HepG2 (cell line): Measurements from ENCODE around the gene EFNA3. TPM values are rescaled to one million over a fixed set of nuclear protein-coding genes. Genes with fewer than 3 reads are reported as not detected.
A peak's percentile ranks its signal among the peaks of the same experiment; 100 is the strongest.

Experiments used
- ATF7-NPFF ChIP-seq: sonication (generic); formaldehyde crosslinking; IDR thresholded peaks from 2 replicates; pipeline ENCODE4 v1.8.1; 2023; ENCODE audit warnings: mild to moderate bottlenecking, low read depth, missing genetic modification reagents, moderate library complexity
- BATF2 ChIP-seq: sonication (generic); formaldehyde crosslinking; IDR thresholded peaks from 2 replicates; pipeline ENCODE4 v1.8.0; 2022; ENCODE audit warnings: mild to moderate bottlenecking, missing genetic modification reagents, moderate library complexity
- BRD4 ChIP-seq: sonication (generic); formaldehyde crosslinking; IDR thresholded peaks from 2 replicates; pipeline ENCODE4 v1.4.0; 2020; ENCODE audit warnings: missing genetic modification reagents
- ELK4 ChIP-seq: sonication (generic); formaldehyde crosslinking; IDR thresholded peaks from 2 replicates; pipeline ENCODE4 v1.9.0; 2021; ENCODE audit warnings: missing genetic modification reagents, borderline replicate concordance
- KLF13 ChIP-seq: sonication (generic); formaldehyde crosslinking; IDR thresholded peaks from 2 replicates; pipeline ENCODE4 v1.4.0; 2020; ENCODE audit warnings: mild to moderate bottlenecking, missing genetic modification reagents
- MTA1 ChIP-seq: sonication (generic); formaldehyde crosslinking; IDR thresholded peaks from 2 replicates; pipeline ENCODE4 v1.4.0; 2020; ENCODE audit warnings: missing genetic modification reagents, mild to moderate bottlenecking, borderline replicate concordance
- MXD1 ChIP-seq: sonication (generic); formaldehyde crosslinking; IDR thresholded peaks from 2 replicates; pipeline ENCODE4 v1.4.0; 2020; ENCODE audit warnings: mild to moderate bottlenecking, missing genetic modification reagents
- NPAS2 ChIP-seq: sonication (generic); formaldehyde crosslinking; IDR thresholded peaks from 2 replicates; pipeline ENCODE4 v1.8.0; 2022; ENCODE audit warnings: mild to moderate bottlenecking, missing genetic modification reagents, borderline replicate concordance
- RAD51 ChIP-seq: fragments of 450-650 bp; IDR thresholded peaks from 2 replicates; pipeline ENCODE4 v1.6.1; 2016; ENCODE audit warnings: borderline replicate concordance
- RBAK ChIP-seq: sonication (generic); formaldehyde crosslinking; IDR thresholded peaks from 2 replicates; pipeline ENCODE4 v1.5.1; 2020; ENCODE audit warnings: mild to moderate bottlenecking, missing genetic modification reagents
- REPIN1 ChIP-seq: sonication (generic); formaldehyde crosslinking; IDR thresholded peaks from 2 replicates; pipeline ENCODE4 v1.8.0; 2022; ENCODE audit warnings: missing genetic modification reagents, low read depth, mild to moderate bottlenecking, borderline replicate concordance
- RFX1 ChIP-seq: fragments of 450-650 bp; IDR thresholded peaks from 2 replicates; pipeline ENCODE4 v1.6.1; 2017
- TBX2 ChIP-seq: sonication (generic); formaldehyde crosslinking; IDR thresholded peaks from 2 replicates; pipeline ENCODE4 v1.5.0; 2020; ENCODE audit warnings: missing genetic modification reagents, mild to moderate bottlenecking, borderline replicate concordance
- THRA ChIP-seq: sonication (generic); formaldehyde crosslinking; IDR thresholded peaks from 2 replicates; pipeline ENCODE4 v1.4.0; 2020; ENCODE audit warnings: missing genetic modification reagents, borderline replicate concordance
- YEATS4 ChIP-seq: sonication (generic); formaldehyde crosslinking; IDR thresholded peaks from 2 replicates; pipeline ENCODE4 v1.4.0; 2020; ENCODE audit warnings: missing genetic modification reagents, borderline replicate concordance
- ZNF513 ChIP-seq: sonication (generic); formaldehyde crosslinking; conservative IDR thresholded peaks from 2 replicates; pipeline ENCODE4 v1.5.0; 2020; ENCODE audit warnings: missing genetic modification reagents
- ZNF546 ChIP-seq: sonication (generic); formaldehyde crosslinking; conservative IDR thresholded peaks from 2 replicates; pipeline ENCODE4 v1.8.1; 2023; ENCODE audit warnings: mild to moderate bottlenecking, missing genetic modification reagents
- ZNF557 ChIP-seq: sonication (generic); formaldehyde crosslinking; IDR thresholded peaks from 2 replicates; pipeline ENCODE4 v1.4.0; 2020; ENCODE audit warnings: missing genetic modification reagents
- ZNF619 ChIP-seq: sonication (generic); formaldehyde crosslinking; IDR thresholded peaks from 2 replicates; pipeline ENCODE4 v1.4.0; 2020; ENCODE audit warnings: mild to moderate bottlenecking, missing genetic modification reagents
- ZNF709 ChIP-seq: sonication (generic); formaldehyde crosslinking; IDR thresholded peaks from 2 replicates; pipeline ENCODE4 v1.5.0; 2020; ENCODE audit warnings: mild to moderate bottlenecking, missing genetic modification reagents
- polyA plus RNA-seq, 8 experiments: library from polyadenylated mRNA; depleted of rRNA in 3 of 8; stranded (reverse) in 7 of 8; unstranded in 1 of 8; fragments of >200 nt; fragmentation: Illumina TruSeq in 4 of 8; extraction: Trizol in 4 of 8; gene quantifications; 2 replicates each; pipeline versions ENCODE4 v1.2.1 to v1.2.3, GENCODE V29; 2011 to 2016; ENCODE audit warnings: low read depth in 4 of 8, missing spikeins in 1 of 8, mixed read lengths in 1 of 8; ENCODE audit not compliant: insufficient read depth in 1 of 8
- total RNA-seq, 5 experiments: library from RNA; depleted of rRNA; stranded (reverse); fragments of >200 nt; fragmentation: Illumina TruSeq; extraction: Trizol; gene quantifications; 2 replicates each; pipeline ENCODE4 v1.2.3, GENCODE V29; 2016; ENCODE audit warnings: low read depth in 1 of 5
- TF ChIP-seq, protein P1 (sequence below): IDR thresholded peaks from 2 replicates; pipeline ENCODE4 v1.6.1; 2016; ENCODE audit warnings: missing genetic modification reagents, missing compliant biosample characterization
- TF ChIP-seq, protein P2 (sequence below): sonication (generic); formaldehyde crosslinking; IDR thresholded peaks from 2 replicates; pipeline ENCODE4 v1.4.0; 2020; ENCODE audit warnings: mild to moderate bottlenecking, missing genetic modification reagents
- TF ChIP-seq, protein P3 (sequence below): sonication (generic); formaldehyde crosslinking; IDR thresholded peaks from 2 replicates; pipeline ENCODE4 v1.5.0; 2020; ENCODE audit warnings: missing genetic modification reagents, mild to moderate bottlenecking, borderline replicate concordance

Gene EFNA3
- total and polyA plus RNA-seq, 2 of the 13 experiments (the other 11 are each of a cell fraction or from before 2014, with no cell fraction given): 1.0 to 5.7 TPM

GRCh38 chr1:155134880-155135414 lies 56.3 kb downstream of the EFNA3 start (continued):
- TF ChIP-seq THRA (CRISPR knock-in tag): peak; percentile 19; the same call in 1 of the 2 replicates
- no peak for TF ChIP-seq RAD51
- TF ChIP-seq, protein P1, sequence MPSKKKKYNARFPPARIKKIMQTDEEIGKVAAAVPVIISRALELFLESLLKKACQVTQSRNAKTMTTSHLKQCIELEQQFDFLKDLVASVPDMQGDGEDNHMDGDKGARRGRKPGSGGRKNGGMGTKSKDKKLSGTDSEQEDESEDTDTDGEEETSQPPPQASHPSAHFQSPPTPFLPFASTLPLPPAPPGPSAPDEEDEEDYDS (CRISPR knock-in tag): peak; percentile 24; the same call in 1 of the 2 replicates
- no peak for TF ChIP-seq ZNF709 (CRISPR knock-in tag)
- no peak for TF ChIP-seq BATF2 (CRISPR knock-in tag)
- no peak for TF ChIP-seq KLF13 (CRISPR knock-in tag)
- no peak for TF ChIP-seq ELK4
- TF ChIP-seq, protein P2, sequence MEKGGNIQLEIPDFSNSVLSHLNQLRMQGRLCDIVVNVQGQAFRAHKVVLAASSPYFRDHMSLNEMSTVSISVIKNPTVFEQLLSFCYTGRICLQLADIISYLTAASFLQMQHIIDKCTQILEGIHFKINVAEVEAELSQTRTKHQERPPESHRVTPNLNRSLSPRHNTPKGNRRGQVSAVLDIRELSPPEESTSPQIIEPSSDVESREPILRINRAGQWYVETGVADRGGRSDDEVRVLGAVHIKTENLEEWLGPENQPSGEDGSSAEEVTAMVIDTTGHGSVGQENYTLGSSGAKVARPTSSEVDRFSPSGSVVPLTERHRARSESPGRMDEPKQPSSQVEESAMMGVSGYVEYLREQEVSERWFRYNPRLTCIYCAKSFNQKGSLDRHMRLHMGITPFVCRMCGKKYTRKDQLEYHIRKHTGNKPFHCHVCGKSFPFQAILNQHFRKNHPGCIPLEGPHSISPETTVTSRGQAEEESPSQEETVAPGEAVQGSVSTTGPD: peak; percentile 14; the same call in 1 of the 2 replicates
- no peak for TF ChIP-seq TBX2 (CRISPR knock-in tag)
- TF ChIP-seq RFX1: no peak
- no peak for TF ChIP-seq ZNF546 (CRISPR knock-in tag)
- no peak for TF ChIP-seq MXD1
- TF ChIP-seq ZNF513 (CRISPR knock-in tag): no peak
- peak; percentile 60; the same call in 1 of the 2 replicates for TF ChIP-seq BRD4 (CRISPR knock-in tag)
- TF ChIP-seq, protein P3, sequence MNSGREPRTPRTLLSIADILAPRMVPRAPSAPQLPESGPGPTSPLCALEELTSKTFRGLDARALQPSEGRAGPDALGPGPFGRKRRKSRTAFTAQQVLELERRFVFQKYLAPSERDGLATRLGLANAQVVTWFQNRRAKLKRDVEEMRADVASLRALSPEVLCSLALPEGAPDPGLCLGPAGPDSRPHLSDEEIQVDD (CRISPR knock-in tag): no peak
- no peak for TF ChIP-seq NPAS2 (CRISPR knock-in tag)
- TF ChIP-seq YEATS4 (CRISPR knock-in tag): no peak
- 0 out of 2 replicates have a peak, but pooled peaks have one; percentile 13 for TF ChIP-seq ZNF557 (CRISPR knock-in tag)
- TF ChIP-seq ATF7-NPFF (CRISPR knock-in tag): no peak; the same call in none of the 2 replicates
- peak; percentile 47; the same call in 1 of the 2 replicates for TF ChIP-seq REPIN1 (CRISPR knock-in tag)
- TF ChIP-seq ZNF619: no peak
- TF ChIP-seq MTA1: no peak
- no peak for TF ChIP-seq RBAK (CRISPR knock-in tag)
